Mesendoderm (in vitro differentiated cells): ENCODE results near the gene RNF213.
"Not testable (repeated sequence)": the region's sequence is repeated elsewhere in the genome, so short reads cannot be mapped to it uniquely, and the experiment has no call there.

Experiments
- DNase-seq: peaks from one replicate; pipeline ENCODE4 v3.0.0; 2013
- H2AK5ac ChIP-seq: 2 replicates; pipeline ENCODE4 v1.6.1; 2013; ENCODE audit warnings: low read length, inconsistent platforms
- H2BK120ac ChIP-seq: 2 replicates; pipeline ENCODE4 v1.6.1; 2013; ENCODE audit warnings: low read depth, mild to moderate bottlenecking, low read length, moderate library complexity, mixed read lengths
- H2BK15ac ChIP-seq: replicated peaks from 2 replicates; pipeline ENCODE4 v1.6.1; 2013; ENCODE audit warnings: low read depth, mild to moderate bottlenecking, moderate library complexity
- H2BK5ac ChIP-seq: 2 replicates; pipeline ENCODE4 v1.6.1; 2013; ENCODE audit warnings: low read length, inconsistent platforms
- H3K18ac ChIP-seq: 2 replicates; pipeline ENCODE4 v1.6.1; 2013; ENCODE audit warnings: mild to moderate bottlenecking, low read length, mixed read lengths
- H3K23ac ChIP-seq: one replicate; pipeline ENCODE4 v1.6.1; 2013; ENCODE audit warnings: low read length
- H3K27ac ChIP-seq: 2 replicates; pipeline ENCODE4 v1.5.1; 2013; ENCODE audit warnings: low read depth, mild to moderate bottlenecking, inconsistent platforms, low read length, moderate library complexity
- H3K27me3 ChIP-seq: 2 replicates; pipeline ENCODE4 v1.6.1; 2013; ENCODE audit warnings: low read length, control low read depth, mild to moderate bottlenecking, inconsistent platforms; ENCODE audit not compliant: insufficient read depth, poor library complexity
- H3K36me3 ChIP-seq: 2 replicates; pipeline ENCODE4 v1.6.1; 2013; ENCODE audit warnings: low read length, inconsistent platforms; ENCODE audit not compliant: control insufficient read depth, insufficient read depth
- H3K4ac ChIP-seq: one replicate; pipeline ENCODE4 v1.6.1; 2013; ENCODE audit warnings: low read depth, mild to moderate bottlenecking, low read length, moderate library complexity
- H3K4me1 ChIP-seq: 2 replicates; pipeline ENCODE4 v1.6.1; 2013; ENCODE audit warnings: low read depth, low read length, inconsistent platforms; ENCODE audit not compliant: control insufficient read depth
- H3K4me2 ChIP-seq: 2 replicates; pipeline ENCODE4 v1.6.1; 2013; ENCODE audit warnings: low read length
- H3K4me3 ChIP-seq: 2 replicates; pipeline ENCODE4 v1.5.1; 2013; ENCODE audit warnings: mild to moderate bottlenecking, low read length
- H3K56ac ChIP-seq: one replicate; pipeline ENCODE4 v1.6.1; 2013; ENCODE audit warnings: low read length
- H3K79me1 ChIP-seq: 2 replicates; pipeline ENCODE4 v1.6.1; 2013; ENCODE audit warnings: low read length, inconsistent platforms
- H3K79me2 ChIP-seq: 2 replicates; pipeline ENCODE4 v1.6.1; 2013; ENCODE audit warnings: mild to moderate bottlenecking, low read length; ENCODE audit not compliant: control insufficient read depth, insufficient read depth
- H3K9ac ChIP-seq: 2 replicates; pipeline ENCODE4 v1.6.1; 2013; ENCODE audit warnings: low read length, inconsistent platforms
- H4K5ac ChIP-seq: one replicate; pipeline ENCODE4 v1.6.1; 2013; ENCODE audit warnings: low read length
- H4K8ac ChIP-seq: one replicate; pipeline ENCODE4 v1.6.1; 2013; ENCODE audit warnings: low read depth, mild to moderate bottlenecking, control low read depth, low read length, moderate library complexity
- WGBS: extraction: QIAGEN DNeasy Blood & Tissue Kit; methylation state at CpG from one replicate; pipeline ENCODE4 v1.1.7; 2013; ENCODE audit warnings: low lambda C conversion rate, missing lambda C conversion rate; ENCODE audit not compliant: insufficient coverage; ENCODE audit errors: extremely low coverage; 5-methylcytosine and 5-hydroxymethylcytosine counted together

RNF213 gene

GRCh38 chr17:80300756-80301155 lies 40.1 kb downstream of the RNF213 start:
- H3K27ac ChIP-seq, H3K4ac ChIP-seq, H3K27me3 ChIP-seq, H3K4me3 ChIP-seq, H2BK15ac ChIP-seq, H4K8ac ChIP-seq, H3K56ac ChIP-seq, H3K4me1 ChIP-seq, H3K23ac ChIP-seq, H2AK5ac ChIP-seq, DNase-seq, H2BK120ac ChIP-seq, H3K18ac ChIP-seq, H2BK5ac ChIP-seq, H3K79me2 ChIP-seq, H3K9ac ChIP-seq, H3K36me3 ChIP-seq, H3K4me2 ChIP-seq, H3K79me1 ChIP-seq, H4K5ac ChIP-seq: not testable (repeated sequence)
- WGBS = no CpG with 5 or more reads among the region's 2 CpGs

- H3K36me3 ChIP-seq = no peaks in the 10 kb centered on the region
- H2BK120ac ChIP-seq = no peak overlapping the region
- no peak overlapping the region for H3K18ac ChIP-seq
- no peak overlapping the region for H2BK5ac ChIP-seq
- no peak overlapping the region for H3K4ac ChIP-seq
- no peak overlapping the region for H3K4me3 ChIP-seq
- no peaks in the 10 kb centered on the region for H3K27me3 ChIP-seq
- DNase-seq = no peak
- peaks cover 3% of the 10 kb centered on the region for H3K4me1 ChIP-seq
- H3K27ac ChIP-seq = no peak overlapping the region
- no peak overlapping the region for H4K8ac ChIP-seq
- no peak overlapping the region for H2AK5ac ChIP-seq
- H3K79me1 ChIP-seq = no peaks in the 10 kb centered on the region
- no CpG with 5 or more reads among the region's 3 CpGs for WGBS
- H3K79me2 ChIP-seq = no peaks in the 10 kb centered on the region
- no peak overlapping the region for H4K5ac ChIP-seq
- H2BK15ac ChIP-seq = no peak overlapping the region
- no peak overlapping the region for H3K4me2 ChIP-seq
- no peak overlapping the region for H3K9ac ChIP-seq
- no peak overlapping the region for H3K23ac ChIP-seq
- no peak overlapping the region for H3K56ac ChIP-seq
Measured at GRCh38 chr17:80303824-80304223, 43.2 kb downstream of the RNF213 start.

- Histone ChIP-seq H3K9ac (no peak overlapping the region), H3K27me3 (no peaks in the 10 kb centered on the region), H4K8ac (no peak overlapping the region), H3K4me2 (no peak overlapping the region), H3K79me2 (no peaks in the 10 kb centered on the region), H2BK15ac (no peak overlapping the region), H4K5ac (no peak overlapping the region), H3K36me3 (no peaks in the 10 kb centered on the region), H3K4me3 (no peak overlapping the region), H3K23ac (no peak overlapping the region), H3K27ac (peak overlapping the region; percentile 94), H3K4me1 (peaks cover 8% of the 10 kb centered on the region), H3K4ac (no peak overlapping the region), H2BK5ac (peak overlapping the region; percentile 88), H2BK120ac (peak overlapping the region; percentile 34), H3K79me1 (no peaks in the 10 kb centered on the region), H2AK5ac (no peak overlapping the region), H3K18ac (peak overlapping the region; percentile 94), H3K56ac (peak overlapping the region; percentile 73)
- DNase-seq = peak; percentile 95
- WGBS = no CpG with 5 or more reads among the region's 12 CpGs
Measured at GRCh38 chr17:80307994-80308691, 47.5 kb downstream of the RNF213 start.

GRCh38 chr17:80308692-80309517 lies 48.3 kb downstream of the RNF213 start:
- Histone ChIP-seq H2BK120ac (peak overlapping the region; percentile 10), H4K8ac (no peak overlapping the region), H3K9ac (no peak overlapping the region), H3K36me3 (no peaks in the 10 kb centered on the region), H3K4me2 (no peak overlapping the region), H4K5ac (no peak overlapping the region), H3K56ac (peak overlapping the region; percentile 17), H3K4me3 (no peak overlapping the region), H2AK5ac (no peak overlapping the region), H2BK15ac (no peak overlapping the region), H3K27me3 (no peaks in the 10 kb centered on the region), H3K27ac (peak overlapping the region; percentile 94), H3K4me1 (peaks cover 8% of the 10 kb centered on the region), H3K4ac (no peak overlapping the region), H3K79me2 (no peaks in the 10 kb centered on the region), H3K18ac (peak overlapping the region; percentile 94), H3K79me1 (no peaks in the 10 kb centered on the region), H3K23ac (no peak overlapping the region), H2BK5ac (peak overlapping the region; percentile 31)
- WGBS = no CpG with 5 or more reads among the region's 16 CpGs
- peak; percentile 97 for DNase-seq

- H2BK15ac ChIP-seq = no peak overlapping the region
- no peak overlapping the region for H4K5ac ChIP-seq
- no peak overlapping the region for H3K4ac ChIP-seq
- no CpG with 5 or more reads among the region's 22 CpGs for WGBS
- H2BK120ac ChIP-seq = no peak overlapping the region
- no peak overlapping the region for H3K27ac ChIP-seq
- H2AK5ac ChIP-seq = no peak overlapping the region
- H3K4me3 ChIP-seq = no peak overlapping the region
- H3K36me3 ChIP-seq = no peaks in the 10 kb centered on the region
- H4K8ac ChIP-seq = no peak overlapping the region
- no peaks in the 10 kb centered on the region for H3K27me3 ChIP-seq
- H3K23ac ChIP-seq = no peak overlapping the region
- H3K79me2 ChIP-seq = no peaks in the 10 kb centered on the region
- no peak for DNase-seq
- no peak overlapping the region for H3K4me2 ChIP-seq
- H3K79me1 ChIP-seq = no peaks in the 10 kb centered on the region
- H3K18ac ChIP-seq = no peak overlapping the region
- peaks cover 8% of the 10 kb centered on the region for H3K4me1 ChIP-seq
- no peak overlapping the region for H3K9ac ChIP-seq
- no peak overlapping the region for H3K56ac ChIP-seq
- no peak overlapping the region for H2BK5ac ChIP-seq
Measured at GRCh38 chr17:80311216-80311827, 50.7 kb downstream of the RNF213 start.
